H9 (cell line): ENCODE measurements around the gene IPO9. TPM values are rescaled to one million over a fixed set of nuclear protein-coding genes. Genes with fewer than 3 reads are reported as not detected.

ENCODE experiments used
- DNase-seq: peaks from one replicate; pipeline ENCODE4 v3.0.0-alpha.2; 2017
- H2AFZ ChIP-seq: one replicate; pipeline ENCODE4 v1.6.1; 2013; ENCODE audit warnings: mild to moderate bottlenecking, low read length, control low read depth, moderate library complexity
- H2AK5ac ChIP-seq: 2 replicates; pipeline ENCODE4 v1.6.1; 2013; ENCODE audit warnings: low read length, control low read depth, mixed read lengths; ENCODE audit not compliant: insufficient read length
- H2BK120ac ChIP-seq: one replicate; pipeline ENCODE4 v1.6.1; 2013; ENCODE audit warnings: low read depth, mild to moderate bottlenecking, low read length, control low read depth, inconsistent platforms; ENCODE audit not compliant: poor library complexity, severe bottlenecking
- H2BK12ac ChIP-seq: 2 replicates; pipeline ENCODE4 v1.6.1; 2013; ENCODE audit warnings: low read length, control low read depth, mixed read lengths, low read depth; ENCODE audit not compliant: insufficient read length
- H2BK15ac ChIP-seq: 2 replicates; pipeline ENCODE4 v1.6.1; 2013; ENCODE audit warnings: low read depth, low read length, control low read depth
- H2BK20ac ChIP-seq: one replicate; pipeline ENCODE4 v1.6.1; 2013; ENCODE audit warnings: low read depth, mild to moderate bottlenecking, low read length, control low read depth, inconsistent platforms; ENCODE audit not compliant: poor library complexity, severe bottlenecking
- H2BK5ac ChIP-seq: 2 replicates; pipeline ENCODE4 v1.6.1; 2013; ENCODE audit warnings: low read length, control low read depth, mixed read lengths; ENCODE audit not compliant: insufficient read length
- H3K14ac ChIP-seq: 2 replicates; pipeline ENCODE4 v1.6.1; 2013; ENCODE audit warnings: low read length, control low read depth; ENCODE audit not compliant: insufficient read depth
- H3K18ac ChIP-seq: 2 replicates; pipeline ENCODE4 v1.6.1; 2013; ENCODE audit warnings: low read depth, mild to moderate bottlenecking, mixed read lengths, low read length, control low read depth; ENCODE audit not compliant: insufficient read length
- H3K23ac ChIP-seq: 2 replicates; pipeline ENCODE4 v1.6.1; 2013; ENCODE audit warnings: low read length, control low read depth, mixed read lengths, low read depth; ENCODE audit not compliant: insufficient read length
- H3K23me2 ChIP-seq: 2 replicates; pipeline ENCODE4 v1.6.1; 2013; ENCODE audit warnings: low read depth, mild to moderate bottlenecking, mixed read lengths, low read length, control low read depth; ENCODE audit not compliant: insufficient read length, poor library complexity, severe bottlenecking
- H3K27ac ChIP-seq: 2 replicates; pipeline ENCODE4 v1.5.1; 2013; ENCODE audit warnings: low read length, control low read depth, mixed read lengths, low read depth; ENCODE audit not compliant: insufficient read length
- H3K27me3 ChIP-seq: 2 replicates; pipeline ENCODE4 v1.6.1; 2013; ENCODE audit warnings: low read length, control low read depth, inconsistent platforms; ENCODE audit not compliant: insufficient read depth
- H3K4ac ChIP-seq: 2 replicates; pipeline ENCODE4 v1.6.1; 2013; ENCODE audit warnings: low read depth, mild to moderate bottlenecking, control low read depth, inconsistent platforms, low read length, moderate library complexity
- H3K4me1 ChIP-seq: 2 replicates; pipeline ENCODE4 v1.6.1; 2013; ENCODE audit warnings: low read length, control low read depth, inconsistent platforms; ENCODE audit not compliant: insufficient read depth
- H3K4me2 ChIP-seq: 2 replicates; pipeline ENCODE4 v1.6.1; 2013; ENCODE audit warnings: low read length, control low read depth, mixed read lengths; ENCODE audit not compliant: insufficient read length, insufficient read depth
- H3K56ac ChIP-seq: 2 replicates; pipeline ENCODE4 v1.6.1; 2013; ENCODE audit warnings: low read depth, mild to moderate bottlenecking, mixed read lengths, low read length, control low read depth; ENCODE audit not compliant: insufficient read length
- H3K79me1 ChIP-seq: 2 replicates; pipeline ENCODE4 v1.6.1; 2013; ENCODE audit warnings: low read depth, mild to moderate bottlenecking, moderate library complexity, low read length, control low read depth, inconsistent platforms; ENCODE audit not compliant: insufficient read depth, poor library complexity, severe bottlenecking
- H3K79me2 ChIP-seq: 2 replicates; pipeline ENCODE4 v1.6.1; 2013; ENCODE audit warnings: low read length, control low read depth, inconsistent platforms; ENCODE audit not compliant: insufficient read depth
- H3K9ac ChIP-seq: 2 replicates; pipeline ENCODE4 v1.6.1; 2013; ENCODE audit warnings: low read length, control low read depth, mixed read lengths; ENCODE audit not compliant: insufficient read length; ENCODE audit errors: extremely low read depth
- H3K9me3 ChIP-seq: one replicate; pipeline ENCODE4 v1.6.1; 2013; ENCODE audit warnings: low read depth, low read length, inconsistent platforms; ENCODE audit not compliant: control insufficient read depth
- H3T11ph ChIP-seq: one replicate; pipeline ENCODE4 v1.6.1; 2013; ENCODE audit warnings: mild to moderate bottlenecking, low read length, control low read depth, inconsistent platforms
- H4K20me1 ChIP-seq: one replicate; pipeline ENCODE4 v1.6.1; 2013; ENCODE audit not compliant: control insufficient read depth, insufficient read length, insufficient read depth
- H4K5ac ChIP-seq: 2 replicates; pipeline ENCODE4 v1.6.1; 2013; ENCODE audit warnings: low read depth, mild to moderate bottlenecking, mixed read lengths, low read length, control low read depth; ENCODE audit not compliant: insufficient read length
- H4K8ac ChIP-seq: replicated peaks from 2 replicates; pipeline ENCODE4 v1.6.1; 2013; ENCODE audit warnings: low read length, control low read depth, mixed read lengths, low read depth; ENCODE audit not compliant: insufficient read length
- H4K91ac ChIP-seq: 2 replicates; pipeline ENCODE4 v1.6.1; 2013; ENCODE audit warnings: low read depth, mild to moderate bottlenecking, moderate library complexity, mixed read lengths, low read length, control low read depth; ENCODE audit not compliant: insufficient read length
- H3K27ac Mint-ChIP-seq, 3 experiments: 2 replicates in 2 of 3; 3 replicates in 1 of 3; pipeline ENCODE4 v1.8.0; 2020 to 2021; ENCODE audit warnings: mixed read lengths in 3 of 3, mild to moderate bottlenecking in 1 of 3, moderate library complexity in 1 of 3
- H3K27me3 Mint-ChIP-seq: 2 replicates; pipeline ENCODE4 v1.8.0; 2021; ENCODE audit warnings: low read depth, mild to moderate bottlenecking, moderate library complexity, mixed read lengths
- H3K36me3 Mint-ChIP-seq, 3 experiments: 2 replicates in 2 of 3; 3 replicates in 1 of 3; pipeline ENCODE4 v1.8.0; 2020 to 2021; ENCODE audit warnings: low read depth in 3 of 3, mixed read lengths in 3 of 3; ENCODE audit not compliant: insufficient read depth in 1 of 3
- H3K4me1 Mint-ChIP-seq, 2 experiments: 2 replicates each; pipeline ENCODE4 v1.8.0; 2020; ENCODE audit warnings: mixed read lengths in 2 of 2
- H3K4me3 Mint-ChIP-seq, 2 experiments: 2 replicates in 1 of 2; 3 replicates in 1 of 2; pipeline ENCODE4 v1.8.0; 2020 to 2021; ENCODE audit warnings: mild to moderate bottlenecking in 2 of 2, mixed read lengths in 2 of 2, moderate library complexity in 1 of 2
- H3K9me3 Mint-ChIP-seq, 2 experiments: 2 replicates in 1 of 2; 3 replicates in 1 of 2; pipeline ENCODE4 v1.8.0; 2020; ENCODE audit warnings: mild to moderate bottlenecking in 2 of 2, mixed read lengths in 2 of 2, moderate library complexity in 1 of 2
- WGBS: extraction: QIAGEN DNeasy Blood & Tissue Kit; methylation state at CpG from one replicate; pipeline ENCODE4 v1.1.7; 2013; ENCODE audit warnings: missing lambda C conversion rate, low lambda C conversion rate, mixed read lengths; ENCODE audit not compliant: insufficient read length; ENCODE audit errors: extremely low coverage; 5-methylcytosine and 5-hydroxymethylcytosine counted together
- total RNA-seq: library from RNA; stranded (reverse); gene quantifications from 2 replicates; pipeline ENCODE4 v1.2.1, GENCODE V29; 2021
- TF ChIP-seq, protein P1 (sequence below): fragments of 200-600 bp; sonication (generic); conservative IDR thresholded peaks from 3 replicates; pipeline ENCODE4 v1.8.0; 2021; ENCODE audit warnings: antibody characterized with exemption, mild to moderate bottlenecking

IPO9 gene
- total RNA-seq, 1 experiment from 2014 or later: 104 TPM

DNA sequence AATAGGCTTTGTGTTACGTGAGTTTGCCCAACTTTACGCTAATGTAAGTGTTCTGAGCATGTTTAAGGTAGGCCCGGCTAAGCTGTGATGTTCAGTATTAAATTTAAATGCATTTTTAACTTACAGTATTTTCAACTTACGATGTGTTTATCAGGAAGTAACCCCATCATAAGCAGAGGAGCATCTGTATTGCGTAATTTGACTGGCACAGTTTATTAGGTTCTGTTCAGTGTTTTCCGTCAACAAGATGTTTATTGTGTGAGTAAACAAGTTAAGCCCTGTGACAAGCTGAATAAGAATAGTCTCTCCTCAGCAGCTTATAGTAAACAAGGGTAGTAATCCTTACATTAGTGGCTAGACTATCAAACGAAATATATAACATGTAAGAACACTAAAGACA lies 32.5 kb downstream of the IPO9 start:
- peaks cover 21 to 89% (median 80%) of the 10 kb centered on the region in 3 experiments; a peak in 6 of 7 replicates for H3K36me3 Mint-ChIP-seq
- H4K20me1 ChIP-seq: no peaks in the 10 kb centered on the region
- no peak overlapping the region for H3K9ac ChIP-seq
- H3K27me3 Mint-ChIP-seq: no peaks in the 10 kb centered on the region
- no peaks in the 10 kb centered on the region for H3K4me1 ChIP-seq
- no peak overlapping the region for H3T11ph ChIP-seq
- H3K79me2 ChIP-seq: no peaks in the 10 kb centered on the region
- no peak overlapping the region for H3K56ac ChIP-seq
- H2AK5ac ChIP-seq: no peak overlapping the region
- H4K91ac ChIP-seq: no peak overlapping the region
- H3K79me1 ChIP-seq: no peaks in the 10 kb centered on the region
- no peaks in the 10 kb centered on the region for H3K4me1 Mint-ChIP-seq
- TF ChIP-seq, protein P1, sequence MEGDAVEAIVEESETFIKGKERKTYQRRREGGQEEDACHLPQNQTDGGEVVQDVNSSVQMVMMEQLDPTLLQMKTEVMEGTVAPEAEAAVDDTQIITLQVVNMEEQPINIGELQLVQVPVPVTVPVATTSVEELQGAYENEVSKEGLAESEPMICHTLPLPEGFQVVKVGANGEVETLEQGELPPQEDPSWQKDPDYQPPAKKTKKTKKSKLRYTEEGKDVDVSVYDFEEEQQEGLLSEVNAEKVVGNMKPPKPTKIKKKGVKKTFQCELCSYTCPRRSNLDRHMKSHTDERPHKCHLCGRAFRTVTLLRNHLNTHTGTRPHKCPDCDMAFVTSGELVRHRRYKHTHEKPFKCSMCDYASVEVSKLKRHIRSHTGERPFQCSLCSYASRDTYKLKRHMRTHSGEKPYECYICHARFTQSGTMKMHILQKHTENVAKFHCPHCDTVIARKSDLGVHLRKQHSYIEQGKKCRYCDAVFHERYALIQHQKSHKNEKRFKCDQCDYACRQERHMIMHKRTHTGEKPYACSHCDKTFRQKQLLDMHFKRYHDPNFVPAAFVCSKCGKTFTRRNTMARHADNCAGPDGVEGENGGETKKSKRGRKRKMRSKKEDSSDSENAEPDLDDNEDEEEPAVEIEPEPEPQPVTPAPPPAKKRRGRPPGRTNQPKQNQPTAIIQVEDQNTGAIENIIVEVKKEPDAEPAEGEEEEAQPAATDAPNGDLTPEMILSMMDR: no peak
- H3K27ac Mint-ChIP-seq: peak overlapping the region in 1 of 3 experiments; percentile 11; a peak in 2 of 7 replicates
- H3K14ac ChIP-seq: no peak overlapping the region
- no peak overlapping the region for H2BK5ac ChIP-seq
- no peak overlapping the region for H2AFZ ChIP-seq
- H3K9me3 ChIP-seq: no peaks in the 10 kb centered on the region
- H3K4me2 ChIP-seq: no peak overlapping the region
- H3K18ac ChIP-seq: no peak overlapping the region
- no peak overlapping the region for H2BK120ac ChIP-seq
- no peak overlapping the region for H2BK15ac ChIP-seq
- no peak overlapping the region for H4K8ac ChIP-seq
- no peak overlapping the region for H3K4me3 Mint-ChIP-seq
- no peak for DNase-seq
- H3K4ac ChIP-seq: no peak overlapping the region
- H2BK20ac ChIP-seq: no peak overlapping the region
- no peak overlapping the region for H3K27ac ChIP-seq
- H3K9me3 Mint-ChIP-seq: no peaks in the 10 kb centered on the region
- no peak overlapping the region for H2BK12ac ChIP-seq
- no CpG with 5 or more reads among the region's 7 CpGs for WGBS
- no peak overlapping the region for H3K23ac ChIP-seq
- no peaks in the 10 kb centered on the region for H3K27me3 ChIP-seq
- no peak overlapping the region for H4K5ac ChIP-seq
- no peaks in the 10 kb centered on the region for H3K23me2 ChIP-seq
